RKO (cell line): ENCODE measurements around the gene ARHGAP23.

Source experiments
- DNase-seq: peaks from one replicate; pipeline ENCODE4 v3.0.0-alpha.2; 2016; ENCODE audit warnings: low spot score

The ARHGAP23 gene, protein sequence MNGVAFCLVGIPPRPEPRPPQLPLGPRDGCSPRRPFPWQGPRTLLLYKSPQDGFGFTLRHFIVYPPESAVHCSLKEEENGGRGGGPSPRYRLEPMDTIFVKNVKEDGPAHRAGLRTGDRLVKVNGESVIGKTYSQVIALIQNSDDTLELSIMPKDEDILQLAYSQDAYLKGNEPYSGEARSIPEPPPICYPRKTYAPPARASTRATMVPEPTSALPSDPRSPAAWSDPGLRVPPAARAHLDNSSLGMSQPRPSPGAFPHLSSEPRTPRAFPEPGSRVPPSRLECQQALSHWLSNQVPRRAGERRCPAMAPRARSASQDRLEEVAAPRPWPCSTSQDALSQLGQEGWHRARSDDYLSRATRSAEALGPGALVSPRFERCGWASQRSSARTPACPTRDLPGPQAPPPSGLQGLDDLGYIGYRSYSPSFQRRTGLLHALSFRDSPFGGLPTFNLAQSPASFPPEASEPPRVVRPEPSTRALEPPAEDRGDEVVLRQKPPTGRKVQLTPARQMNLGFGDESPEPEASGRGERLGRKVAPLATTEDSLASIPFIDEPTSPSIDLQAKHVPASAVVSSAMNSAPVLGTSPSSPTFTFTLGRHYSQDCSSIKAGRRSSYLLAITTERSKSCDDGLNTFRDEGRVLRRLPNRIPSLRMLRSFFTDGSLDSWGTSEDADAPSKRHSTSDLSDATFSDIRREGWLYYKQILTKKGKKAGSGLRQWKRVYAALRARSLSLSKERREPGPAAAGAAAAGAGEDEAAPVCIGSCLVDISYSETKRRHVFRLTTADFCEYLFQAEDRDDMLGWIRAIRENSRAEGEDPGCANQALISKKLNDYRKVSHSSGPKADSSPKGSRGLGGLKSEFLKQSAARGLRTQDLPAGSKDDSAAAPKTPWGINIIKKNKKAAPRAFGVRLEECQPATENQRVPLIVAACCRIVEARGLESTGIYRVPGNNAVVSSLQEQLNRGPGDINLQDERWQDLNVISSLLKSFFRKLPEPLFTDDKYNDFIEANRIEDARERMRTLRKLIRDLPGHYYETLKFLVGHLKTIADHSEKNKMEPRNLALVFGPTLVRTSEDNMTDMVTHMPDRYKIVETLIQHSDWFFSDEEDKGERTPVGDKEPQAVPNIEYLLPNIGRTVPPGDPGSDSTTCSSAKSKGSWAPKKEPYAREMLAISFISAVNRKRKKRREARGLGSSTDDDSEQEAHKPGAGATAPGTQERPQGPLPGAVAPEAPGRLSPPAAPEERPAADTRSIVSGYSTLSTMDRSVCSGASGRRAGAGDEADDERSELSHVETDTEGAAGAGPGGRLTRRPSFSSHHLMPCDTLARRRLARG (N-terminal part only)

DNA sequence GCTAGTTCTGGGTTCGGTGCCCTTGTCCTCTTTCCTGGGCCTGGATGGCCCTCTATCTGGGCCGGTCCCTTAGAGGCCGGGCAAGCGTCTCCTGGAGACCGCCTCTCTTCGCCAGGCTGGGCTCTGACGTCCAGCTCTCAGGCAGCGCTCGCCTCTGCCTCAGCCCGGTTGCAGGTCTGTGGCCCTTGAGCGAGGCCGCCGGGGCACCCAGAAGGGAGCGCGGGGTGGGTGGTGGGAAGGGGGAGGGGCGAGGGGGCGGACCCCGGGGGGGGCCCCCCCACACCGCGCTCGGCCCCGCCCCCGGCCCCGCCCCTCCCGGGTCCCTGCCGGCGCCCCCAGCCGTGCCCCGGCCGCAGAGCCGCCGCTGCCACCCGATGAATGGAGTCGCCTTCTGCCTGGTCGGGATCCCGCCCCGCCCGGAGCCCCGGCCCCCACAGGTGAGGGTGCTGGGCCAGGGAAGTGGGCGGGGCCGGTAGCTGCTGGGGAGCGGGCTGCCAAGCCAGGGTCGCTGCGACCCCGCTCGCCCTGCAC is at the start of gene ARHGAP23:
Gene ARHGAP23, plus strand, starts transcription at position 353 of the 531 bp plus-strand sequence. Its CDS starts 22 bp downstream, at position 375.
- DNase-seq: no peak

DNA sequence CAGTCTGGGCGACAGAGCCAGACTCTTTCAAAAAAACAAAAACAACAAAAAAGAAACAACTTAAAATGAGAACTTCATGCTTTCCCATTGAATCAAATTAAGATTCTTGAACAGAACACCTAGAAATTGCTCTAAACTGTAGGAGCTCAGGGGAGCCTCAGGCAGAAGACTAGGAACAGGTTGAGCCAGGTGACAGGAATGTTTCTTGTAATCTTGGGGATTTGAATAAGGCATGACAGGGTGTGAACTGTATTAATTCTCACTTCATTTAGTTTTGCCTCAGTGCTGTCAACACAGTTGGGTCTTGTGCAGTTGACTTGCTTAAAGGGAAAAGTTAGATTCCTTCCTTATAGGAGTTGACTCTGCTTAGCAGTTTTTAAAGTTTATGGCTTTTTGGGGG is 48.8 kb upstream of the ARHGAP23 start:
- DNase-seq: no peak

DNA sequence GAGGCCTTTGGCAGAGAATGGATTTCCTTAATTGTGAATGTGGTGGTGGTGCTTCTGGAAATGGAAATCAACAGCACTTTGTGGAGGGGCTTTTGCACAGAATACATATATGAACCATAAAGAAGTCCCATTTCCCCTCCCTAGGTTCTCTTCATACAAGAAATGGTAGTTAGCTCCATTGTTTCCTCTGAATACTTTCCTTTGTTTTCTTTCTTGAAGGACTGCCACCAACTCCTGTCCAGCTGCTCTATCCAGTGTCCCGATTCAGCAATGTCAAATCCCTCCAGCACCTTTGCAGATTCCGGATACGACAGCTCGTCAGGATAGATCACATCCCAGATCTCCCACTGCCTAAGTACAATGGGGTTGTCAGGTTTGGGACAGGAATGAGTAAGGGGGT is 33.2 kb upstream of the ARHGAP23 start:
- no peak for DNase-seq

DNA sequence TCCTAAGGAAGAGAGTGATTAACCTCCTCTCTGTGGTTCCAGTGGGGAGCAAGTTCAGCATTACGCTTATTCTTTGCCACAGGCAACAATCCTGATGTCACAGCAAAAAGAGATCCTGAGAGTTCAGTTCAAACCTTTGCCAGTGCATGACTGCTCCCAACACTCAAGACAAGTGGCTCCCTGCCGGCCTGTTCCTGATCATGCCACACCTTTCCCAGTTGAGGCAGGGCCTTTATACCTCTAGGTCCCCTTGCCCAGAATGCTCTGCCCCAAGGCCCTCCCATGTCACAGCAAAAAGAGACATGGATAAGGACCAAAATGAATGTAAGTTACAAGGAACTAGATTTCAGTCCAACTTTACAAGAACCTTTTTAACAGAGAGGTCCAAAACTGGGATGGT is 31.0 kb upstream of the ARHGAP23 start:
- no peak for DNase-seq

DNA sequence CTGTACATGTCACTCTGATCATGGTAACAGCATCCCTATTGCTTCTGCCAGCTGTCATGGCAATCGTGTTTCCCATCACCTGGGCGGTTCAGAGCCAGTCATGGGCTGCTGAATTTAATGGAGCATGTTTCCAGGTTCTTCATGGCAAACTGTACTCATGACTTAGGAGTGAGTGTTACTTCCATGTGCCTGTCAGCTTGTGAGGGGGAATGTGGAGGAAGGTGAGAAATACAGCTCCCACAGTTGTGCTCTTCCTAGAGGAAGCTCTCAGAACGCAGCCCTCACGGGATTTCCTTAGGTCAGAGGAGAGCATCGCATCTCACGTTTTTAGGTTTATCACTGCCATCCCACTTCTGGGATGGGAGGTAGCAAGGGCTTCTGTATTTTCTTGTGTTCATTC is 28.0 kb upstream of the ARHGAP23 start:
- DNase-seq: no peak

DNA sequence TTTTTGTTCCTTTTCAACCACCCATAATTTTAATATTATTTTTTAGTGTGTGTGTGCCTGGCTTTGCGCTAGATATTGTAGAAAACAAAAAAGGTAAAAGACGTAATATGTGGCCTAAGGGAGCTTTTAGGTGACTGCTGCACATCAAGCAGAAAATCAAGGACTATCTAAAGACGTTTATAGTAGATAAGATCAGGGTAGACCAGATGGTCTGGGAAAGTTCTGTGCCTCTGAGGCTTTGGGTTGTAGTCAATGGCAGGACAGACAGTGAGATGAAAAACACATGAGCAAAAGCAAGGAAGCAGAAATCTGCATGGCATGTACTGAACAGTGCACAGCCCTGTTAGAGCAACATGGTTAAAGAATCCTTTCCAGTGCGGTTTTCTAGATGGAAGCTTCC is 26.8 kb upstream of the ARHGAP23 start:
- no peak for DNase-seq

DNA sequence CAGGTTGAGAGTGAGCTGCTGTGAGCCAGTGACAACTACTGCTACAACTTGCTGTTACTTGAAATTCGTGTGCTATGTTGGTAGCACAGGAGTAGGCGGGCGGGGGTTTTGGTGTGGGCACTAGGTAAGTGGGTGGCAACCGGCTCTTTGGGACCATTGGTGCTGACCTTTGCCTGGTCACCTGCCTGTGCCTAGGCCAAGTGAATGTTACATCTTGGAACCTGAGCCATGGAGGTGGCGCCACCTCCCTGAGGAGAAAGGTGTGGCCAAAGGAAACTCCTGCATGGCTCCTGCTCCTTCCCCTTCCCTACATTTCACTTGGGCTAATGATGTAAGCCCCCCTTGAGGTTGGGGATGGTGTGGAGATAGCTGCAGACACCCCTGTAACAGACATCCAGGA is 25.4 kb upstream of the ARHGAP23 start:
- no peak for DNase-seq

DNA sequence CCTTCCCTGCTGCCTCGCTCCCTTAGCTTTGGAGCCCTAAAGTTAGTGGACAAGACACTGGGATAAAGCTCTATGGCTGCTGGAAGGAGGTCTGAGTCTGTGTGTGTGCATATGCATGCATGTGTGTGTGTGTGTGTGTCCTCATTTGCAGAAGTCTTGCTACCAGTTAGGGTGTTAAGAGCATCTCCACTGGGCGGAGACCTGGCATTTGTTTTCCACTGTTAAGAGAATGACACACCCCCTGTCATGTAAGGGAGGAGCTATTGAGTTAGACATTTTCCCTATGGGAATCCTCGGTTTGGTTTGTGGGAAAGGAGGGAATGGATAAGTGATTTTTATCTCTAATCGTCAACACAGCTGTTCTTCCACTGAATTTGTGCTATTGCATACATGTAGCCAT is 24.8 kb upstream of the ARHGAP23 start:
- peak; percentile 22 for DNase-seq

DNA sequence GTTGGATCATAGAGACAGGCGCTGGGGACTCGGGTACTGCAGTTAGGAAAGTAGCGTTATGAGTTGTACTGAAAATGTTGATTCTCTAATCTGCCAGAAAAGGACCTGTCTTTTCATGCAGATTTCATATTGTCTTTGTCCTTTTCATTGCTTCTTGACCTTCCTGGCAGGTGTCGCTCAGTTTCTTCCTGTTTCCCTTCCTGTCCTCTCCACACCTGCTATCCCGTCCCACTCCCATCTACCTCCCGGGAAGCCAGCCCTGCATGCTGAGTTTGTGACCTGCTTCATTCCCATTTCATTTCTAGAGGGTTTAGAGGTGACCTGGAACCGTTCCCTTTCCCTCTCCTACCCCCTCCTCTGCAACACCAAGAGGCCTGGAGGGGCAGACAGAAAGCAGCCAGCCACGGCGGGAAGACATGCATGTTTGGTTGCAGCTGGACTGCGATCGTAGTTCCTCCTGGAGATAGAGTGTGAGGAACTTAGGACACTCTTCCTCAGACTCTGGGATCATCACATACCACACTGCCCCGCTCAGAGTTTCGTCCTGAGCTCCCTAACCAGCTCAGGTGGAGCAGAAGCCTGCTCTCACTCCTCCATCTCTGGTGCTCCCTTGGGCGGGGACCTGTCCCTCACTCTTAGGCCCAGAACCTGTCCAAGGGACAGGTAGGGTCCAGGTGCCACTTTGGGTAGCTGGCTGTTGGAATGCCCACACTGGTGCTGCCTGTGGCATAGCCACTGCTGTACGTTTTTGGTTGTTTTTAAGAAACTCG is 23.9 kb upstream of the ARHGAP23 start:
- no peak for DNase-seq

DNA sequence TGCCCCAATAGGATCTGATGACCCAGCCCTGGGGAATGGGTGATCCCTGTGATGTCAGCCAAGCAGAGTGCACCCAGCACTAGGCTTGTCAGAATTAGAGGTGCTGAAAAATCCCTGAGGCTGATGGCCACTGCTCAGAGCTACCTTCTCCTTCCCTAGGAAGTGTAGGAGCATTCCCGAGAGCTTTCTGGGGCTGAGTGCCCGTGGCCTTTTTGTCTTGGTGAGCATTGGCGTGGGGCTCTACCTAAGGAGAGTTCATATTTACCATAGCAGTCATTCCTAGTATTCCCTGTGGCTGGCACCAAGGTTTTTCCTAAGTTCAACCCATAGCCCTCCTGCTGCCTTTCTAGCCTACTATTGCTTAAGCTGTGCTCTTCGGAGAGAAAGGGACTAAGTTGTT is 22.6 kb upstream of the ARHGAP23 start:
- DNase-seq: no peak

DNA sequence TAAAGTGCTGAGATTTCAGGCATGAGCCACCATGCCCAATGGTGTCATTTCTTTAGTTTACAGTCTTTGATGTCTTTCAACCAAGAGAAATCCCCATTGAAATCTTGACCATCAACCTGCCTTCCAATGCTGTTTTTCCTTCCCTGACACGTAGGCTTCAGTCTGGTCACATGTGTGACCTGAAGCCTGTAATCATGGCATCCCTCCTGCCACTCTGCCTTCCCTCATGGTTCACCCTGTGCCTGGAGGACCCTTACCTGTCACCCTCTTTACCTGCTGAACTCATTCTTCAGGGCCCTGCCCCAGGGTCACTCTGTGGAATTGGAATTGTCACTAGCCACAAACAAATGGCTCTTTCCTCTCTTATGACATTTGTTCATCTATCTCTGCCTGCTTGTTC is 18.1 kb upstream of the ARHGAP23 start:
- no peak for DNase-seq

DNA sequence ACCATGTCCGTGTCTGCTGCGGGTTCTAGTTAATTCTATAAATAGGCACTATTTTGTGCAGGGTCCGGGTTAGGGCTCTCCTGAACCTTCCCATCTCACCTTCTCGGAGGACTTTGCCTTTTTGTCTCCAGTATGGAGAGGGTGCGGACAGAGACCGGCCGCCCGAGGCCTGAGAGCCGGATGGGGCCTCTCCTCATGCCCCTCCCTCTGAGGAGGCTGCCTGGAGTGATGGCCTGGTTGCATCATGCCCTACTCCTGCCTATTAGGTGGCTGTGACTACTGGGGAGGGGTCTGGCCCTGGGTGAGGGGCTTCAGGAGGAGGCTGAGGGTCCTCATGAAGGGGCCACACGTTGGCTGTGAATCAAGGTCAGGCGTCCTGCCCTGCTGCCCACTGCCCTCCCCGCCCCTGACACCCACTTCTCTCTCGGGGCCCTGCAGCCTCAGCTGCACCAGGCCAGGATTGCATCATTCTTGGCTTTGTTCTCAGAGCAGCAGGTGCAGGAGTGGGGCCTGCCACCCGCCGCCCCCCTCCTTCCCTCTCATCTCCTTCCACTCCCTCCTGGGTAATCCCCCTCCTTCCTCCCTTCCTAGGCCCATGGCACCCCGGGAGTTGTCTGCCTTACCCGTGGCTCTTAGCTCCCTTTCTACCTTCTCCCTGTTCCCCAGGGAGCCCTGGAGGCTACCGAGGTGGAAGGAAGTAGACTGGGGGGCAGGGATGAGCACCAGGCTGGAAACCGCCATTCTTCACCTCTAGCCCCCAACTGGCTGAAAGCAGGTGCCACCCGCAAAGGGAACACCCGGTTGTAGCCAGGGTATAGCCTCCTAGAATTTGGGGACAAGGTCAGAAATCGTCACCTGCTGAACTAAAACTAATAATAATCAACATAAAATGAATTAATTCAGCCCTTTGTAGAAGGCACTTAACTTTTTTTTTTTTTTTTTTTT is 12.7 kb upstream of the ARHGAP23 start:
- DNase-seq: peak; percentile 57

DNA sequence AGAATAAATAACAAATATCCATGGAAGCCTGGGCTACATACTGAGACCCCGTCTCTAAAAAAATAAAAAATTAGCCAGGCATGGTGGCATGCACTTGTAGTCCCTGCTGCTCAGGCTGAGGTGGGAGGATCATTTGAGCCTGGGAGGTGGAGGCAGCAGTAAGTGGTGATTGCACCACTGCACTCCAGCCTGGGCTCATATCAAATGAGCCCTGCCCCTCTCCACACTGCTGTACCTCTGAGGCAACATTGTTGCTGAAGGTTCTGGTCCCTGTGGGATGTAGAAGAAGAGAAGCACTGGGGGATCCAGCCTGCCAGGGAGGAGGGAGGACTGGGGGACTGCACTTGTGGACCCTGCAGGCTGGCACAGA is 11.4 kb upstream of the ARHGAP23 start:
- no peak for DNase-seq

DNA sequence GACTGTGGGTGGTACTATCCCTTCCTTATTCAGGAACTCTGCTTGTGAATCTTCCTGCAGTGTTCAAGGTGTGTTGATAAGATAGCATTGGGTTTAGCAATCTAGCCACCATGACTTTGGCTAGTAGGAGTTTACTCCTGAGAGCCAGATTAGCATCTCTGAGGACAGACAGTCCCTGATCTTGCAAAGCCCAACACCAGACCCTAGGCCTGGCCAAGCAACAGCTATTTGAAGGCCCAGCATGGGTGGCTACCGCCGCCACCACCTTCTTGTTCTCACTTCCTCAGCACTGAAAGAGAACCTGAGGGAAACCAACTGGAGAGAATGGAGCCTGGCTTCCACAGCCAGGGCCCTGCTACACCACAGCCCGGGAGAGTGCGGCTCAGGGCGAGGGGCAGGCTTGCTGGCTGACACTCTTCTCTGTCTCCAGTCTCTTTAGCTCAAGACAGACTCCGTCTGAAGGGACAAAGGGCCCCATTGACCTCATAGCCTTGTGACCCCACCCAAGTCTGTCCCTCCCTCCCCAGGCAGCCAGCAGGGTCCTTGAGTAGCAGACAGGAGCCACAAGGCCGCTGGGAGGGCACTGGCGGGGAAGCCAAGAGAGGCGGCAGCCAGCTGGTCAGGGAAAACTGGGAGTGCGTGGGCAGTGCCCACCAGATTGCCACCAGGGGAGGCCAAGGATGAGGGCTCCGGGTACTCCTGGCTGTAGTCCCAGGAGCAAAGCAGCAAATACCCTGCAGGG is 10.9 kb upstream of the ARHGAP23 start:
- DNase-seq: no peak

DNA sequence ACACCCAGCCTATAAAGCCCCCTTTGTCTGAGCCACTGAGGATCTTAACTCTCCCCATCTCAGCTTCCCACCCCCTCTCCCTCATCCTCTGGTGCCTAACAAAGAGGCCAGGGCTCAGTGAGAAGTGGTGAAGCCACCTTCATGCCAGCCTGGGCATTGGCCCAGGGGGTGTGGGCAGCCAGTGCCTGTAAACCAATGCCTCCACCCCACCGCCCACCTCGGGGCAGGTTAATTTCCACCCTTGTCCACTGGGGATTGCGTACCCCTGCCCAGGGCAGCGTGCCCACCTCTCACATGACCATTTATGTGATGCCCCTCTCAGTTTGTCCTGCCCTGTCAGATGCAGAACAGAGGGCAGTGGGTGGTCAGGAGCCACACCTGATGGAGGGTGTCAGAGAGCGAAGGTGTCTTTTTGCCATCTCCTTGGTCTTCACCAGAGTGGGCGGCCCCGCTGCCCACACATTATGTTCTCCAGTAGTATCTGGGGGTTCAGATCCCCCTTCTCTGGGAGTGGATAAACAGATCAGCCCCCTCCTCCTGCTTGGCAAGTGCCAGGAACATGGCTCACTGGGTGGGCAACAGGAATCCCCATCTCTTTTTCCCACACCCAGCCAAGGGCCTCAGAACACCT is 10.1 kb upstream of the ARHGAP23 start:
- no peak for DNase-seq

DNA sequence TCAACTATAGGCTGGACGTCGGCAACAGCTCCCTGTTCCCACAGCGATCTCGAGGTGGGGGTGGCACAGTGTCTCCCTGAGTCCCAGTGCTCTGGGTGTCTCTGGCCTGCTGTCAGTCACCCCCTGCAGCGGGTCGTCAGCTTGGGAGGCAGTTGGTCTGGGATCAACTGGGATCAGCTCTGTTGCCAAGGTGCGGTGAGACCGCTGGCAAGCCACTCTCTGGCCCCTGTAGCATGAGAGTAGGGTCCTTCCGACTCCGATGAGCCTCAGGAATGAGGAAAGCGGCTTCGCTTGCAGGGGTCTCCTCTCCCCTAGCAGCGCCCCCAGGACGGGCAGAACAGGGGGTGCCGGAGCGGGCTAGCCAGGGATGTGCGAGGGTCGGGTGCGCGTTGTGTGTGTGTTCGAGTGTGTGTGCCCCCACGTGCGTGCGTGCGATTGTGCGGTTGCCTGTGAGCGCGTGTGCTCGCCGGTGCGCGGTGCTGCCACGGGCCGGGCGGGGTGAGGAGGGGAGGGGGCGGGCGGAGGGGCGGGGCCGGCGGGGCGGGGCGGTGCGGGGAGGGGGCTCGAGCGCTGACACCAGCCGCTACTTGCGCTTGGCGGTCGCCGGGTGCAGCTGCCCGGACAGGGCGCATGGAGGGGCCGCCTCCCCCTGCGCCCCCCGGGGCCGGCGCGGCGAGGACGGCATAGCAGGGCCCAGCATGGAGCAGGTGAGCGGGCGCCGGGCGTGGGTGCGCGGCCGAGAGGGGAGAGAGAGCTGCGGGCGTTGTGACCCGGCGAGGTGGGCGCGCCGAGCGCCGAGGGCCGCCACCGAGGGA is 9.4 kb upstream of the ARHGAP23 start:
- no peak for DNase-seq

DNA sequence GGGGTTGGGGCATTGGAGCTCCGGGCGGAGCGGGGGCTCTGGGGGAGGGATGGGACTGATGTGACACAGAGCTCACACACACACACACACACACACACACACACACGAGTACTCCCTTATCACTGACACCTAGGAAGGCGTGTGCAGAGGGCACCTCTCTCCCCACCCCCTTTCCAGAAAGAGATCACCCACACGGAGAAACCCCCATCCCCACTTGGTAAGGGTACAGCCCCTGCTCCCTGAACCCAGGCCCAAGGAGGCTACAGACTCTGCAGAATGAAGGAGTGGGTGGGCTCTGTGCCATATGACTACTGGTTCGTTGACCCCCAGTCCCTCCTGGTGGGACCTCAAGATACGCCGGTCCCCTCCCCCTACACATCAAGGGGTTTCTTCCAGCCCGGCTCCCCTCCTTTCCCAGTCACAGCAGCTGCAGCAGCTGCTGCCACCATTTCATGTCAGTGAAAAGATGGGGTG is 8.7 kb upstream of the ARHGAP23 start:
- no peak for DNase-seq

DNA sequence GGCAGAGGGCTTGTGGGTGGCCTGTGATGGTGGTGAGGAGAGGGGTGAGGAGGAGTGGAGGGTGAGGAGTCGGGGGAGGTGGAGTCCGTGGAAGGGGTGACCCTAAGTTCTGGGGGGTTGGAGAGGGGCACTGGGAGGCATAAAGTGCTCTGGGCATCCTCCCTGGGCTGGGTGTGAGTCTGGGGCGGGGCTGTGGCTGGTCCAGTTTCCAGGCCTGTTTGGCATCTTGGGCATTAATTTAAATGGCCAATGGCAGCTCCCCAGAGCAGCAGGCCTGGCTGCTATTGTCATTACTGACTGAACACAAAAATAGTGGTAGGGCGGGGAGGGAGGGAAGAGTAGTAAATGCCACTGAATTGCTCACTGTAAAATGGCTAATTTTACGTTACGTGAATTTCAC is 7.7 kb upstream of the ARHGAP23 start:
- DNase-seq: no peak
